Activated gamma-delta T cell treated with Interleukin-2 at 50 U/mL for 16 hours (primary cell): ENCODE results near the gene MYO6.

Source experiments
- DNase-seq: peaks from one replicate; pipeline ENCODE4 v3.0.0-alpha.2; 2020

Gene MYO6

DNA sequence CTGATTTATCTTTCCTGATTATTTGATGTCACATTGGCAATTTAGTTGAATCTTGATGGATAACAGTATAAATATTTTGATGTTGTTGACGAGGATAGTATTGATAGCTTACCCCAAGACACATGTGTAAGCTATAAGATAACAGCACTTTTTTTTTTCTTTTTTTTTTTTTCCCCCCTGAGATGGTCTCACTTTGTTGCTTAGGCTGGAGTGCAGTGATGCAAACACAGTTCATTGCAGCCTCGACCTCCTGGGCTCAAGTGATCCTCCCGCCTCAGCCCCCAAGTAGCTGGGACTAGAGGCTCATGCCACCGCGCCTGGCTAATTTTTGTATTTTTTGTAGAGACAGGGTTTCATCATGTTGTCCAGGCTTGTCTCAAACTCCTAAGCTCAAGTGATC, 21.8 kb downstream of the MYO6 start:
- DNase-seq = no peak

DNA sequence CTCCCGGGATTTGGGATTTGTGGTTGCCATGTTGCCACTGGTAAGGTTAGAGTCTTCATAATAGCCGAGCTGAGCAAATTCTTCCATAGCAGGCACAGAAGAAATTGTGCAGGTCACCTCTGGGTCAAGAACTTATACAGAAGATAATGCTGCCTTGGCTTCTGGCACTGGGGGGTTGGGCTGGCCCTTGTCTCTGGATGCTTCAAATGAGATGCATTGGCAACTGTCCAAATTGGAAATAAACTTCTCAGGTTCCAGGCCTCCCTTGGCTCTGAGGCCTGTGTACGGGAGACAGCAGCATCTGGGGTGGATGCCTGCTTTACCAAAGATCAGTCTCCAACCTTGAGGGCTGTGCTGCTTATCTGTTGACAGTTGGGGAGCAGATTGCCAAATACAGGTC, 26.2 kb downstream of the MYO6 start:
- no peak for DNase-seq

GRCh38 chr6:75776461-75776860, 27.4 kb downstream of the MYO6 start:
- no peak for DNase-seq

DNA sequence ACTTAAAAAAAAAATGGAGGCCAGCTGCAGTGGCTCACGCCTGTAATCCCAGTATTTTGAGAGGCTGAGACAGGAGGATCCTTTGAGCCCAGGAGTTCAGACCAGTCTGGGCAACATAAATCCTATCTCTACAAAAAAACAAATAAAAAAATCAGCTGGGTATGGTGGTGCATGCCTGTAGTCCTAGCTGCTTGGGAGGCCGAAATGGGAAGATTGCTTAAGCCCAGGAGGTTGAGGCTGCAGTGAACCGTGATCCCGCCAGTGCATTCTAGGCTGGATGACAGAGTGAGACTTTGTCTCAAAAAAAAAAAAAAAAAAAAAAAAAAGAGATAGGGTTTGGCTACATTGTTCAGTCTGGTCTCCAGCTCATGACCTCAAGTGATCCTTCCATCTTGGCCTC, 29.7 kb downstream of the MYO6 start:
- DNase-seq = no peak

GRCh38 chr6:75786152-75786551, 37.1 kb downstream of the MYO6 start:
- DNase-seq = no peak

GRCh38 chr6:75788894-75789293, 39.9 kb downstream of the MYO6 start:
- DNase-seq = no peak

DNA sequence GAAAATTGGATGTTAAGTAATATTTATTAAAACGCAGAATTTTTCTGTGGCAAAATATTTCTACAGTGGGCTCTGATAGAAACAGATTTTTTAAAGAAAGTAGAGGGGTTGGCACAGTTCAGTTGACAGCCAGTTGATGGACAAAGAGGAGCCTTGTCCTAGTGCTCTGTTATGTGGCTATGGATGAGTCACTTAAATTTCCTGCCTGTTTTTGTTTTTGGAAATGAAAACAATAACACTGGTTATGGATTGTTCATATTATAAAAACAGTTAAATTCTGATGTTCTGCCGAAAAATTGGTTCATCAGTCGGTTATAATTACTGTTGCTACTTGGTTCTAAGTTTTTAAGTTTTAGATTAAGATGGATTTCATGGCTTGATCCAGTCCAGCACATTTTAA, 42.8 kb downstream of the MYO6 start:
- no peak for DNase-seq

GRCh38 chr6:75794351-75794846, 45.4 kb downstream of the MYO6 start:
- no peak for DNase-seq

DNA sequence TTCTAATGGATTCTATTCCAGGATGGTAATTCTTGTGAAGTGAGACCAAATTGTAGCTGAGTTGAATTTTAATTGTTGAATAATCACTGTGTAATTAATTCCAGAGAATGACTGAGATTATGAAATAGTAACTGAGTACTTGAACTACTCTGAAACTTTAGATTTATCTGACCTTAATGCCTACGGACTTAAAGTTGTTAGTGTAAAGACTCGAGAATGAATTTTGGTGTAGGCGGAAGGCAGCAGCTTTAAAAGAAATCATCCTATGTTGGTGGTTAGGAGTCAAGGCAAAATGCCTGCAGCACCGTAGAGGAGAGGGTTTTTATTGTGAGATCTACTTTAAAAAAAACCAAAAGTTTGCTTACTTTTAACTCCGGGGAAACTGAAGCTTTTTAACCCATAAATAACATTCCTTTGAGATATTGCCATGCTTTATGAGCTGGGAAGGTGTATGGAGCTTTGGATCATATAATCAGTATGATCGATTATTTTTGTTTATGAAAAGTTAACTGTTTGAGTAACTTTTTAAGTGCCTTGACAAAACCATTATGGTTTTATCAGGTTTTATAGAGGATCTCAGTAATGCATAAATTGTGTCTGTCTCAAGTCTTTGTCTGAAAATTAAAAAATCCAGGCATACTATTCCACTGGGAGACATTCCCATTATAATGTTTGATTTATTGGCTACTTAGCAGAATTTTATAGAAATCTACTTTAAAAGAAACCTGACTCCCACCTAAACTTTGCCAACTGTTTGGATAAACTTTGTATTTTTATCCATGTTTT, 46.1 kb downstream of the MYO6 start:
- no peak for DNase-seq

DNA sequence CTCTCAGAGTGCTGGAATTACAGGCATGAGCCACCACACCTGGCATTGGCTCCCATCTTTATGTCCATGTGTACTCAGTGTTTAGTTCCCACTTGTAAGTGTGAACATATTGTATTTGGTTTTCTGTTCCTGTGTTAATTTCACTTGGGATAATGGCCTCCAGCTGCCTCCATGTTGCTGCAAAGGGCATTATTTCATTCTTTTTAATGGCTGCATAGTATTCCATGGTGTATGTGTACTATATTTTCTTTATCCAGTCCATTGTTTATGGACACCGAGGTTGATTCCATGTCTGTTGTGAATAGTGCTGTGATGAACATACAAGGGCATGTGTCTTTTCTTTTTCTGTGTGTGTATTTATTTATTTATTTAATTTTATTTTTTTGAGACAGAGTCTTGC, 47.7 kb downstream of the MYO6 start:
- no peak for DNase-seq

GRCh38 chr6:75800133-75800532, 51.1 kb downstream of the MYO6 start:
- DNase-seq = no peak

- no peak for DNase-seq
Observed at GRCh38 chr6:75800708-75801505, 51.9 kb downstream of the MYO6 start.

DNA sequence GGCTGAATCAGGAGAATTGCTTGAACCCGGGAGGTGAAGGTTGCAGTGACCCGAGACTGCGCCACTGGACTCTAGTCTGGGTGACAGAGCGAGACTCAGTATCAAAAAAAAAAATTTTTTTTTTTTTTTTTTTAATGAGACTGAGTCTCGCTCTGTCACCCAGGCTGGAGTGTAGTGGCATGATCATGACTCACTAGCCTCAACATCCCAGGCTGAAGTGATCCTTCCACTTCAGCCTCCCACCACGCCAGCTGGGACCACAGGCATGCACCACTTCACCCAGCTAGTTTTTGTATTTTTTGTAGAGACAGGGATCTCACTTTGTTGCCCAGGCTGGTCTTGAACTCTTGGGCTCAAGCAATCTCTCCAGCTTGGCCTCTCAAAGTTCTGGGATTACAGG, 53.3 kb downstream of the MYO6 start:
- DNase-seq = no peak

DNA sequence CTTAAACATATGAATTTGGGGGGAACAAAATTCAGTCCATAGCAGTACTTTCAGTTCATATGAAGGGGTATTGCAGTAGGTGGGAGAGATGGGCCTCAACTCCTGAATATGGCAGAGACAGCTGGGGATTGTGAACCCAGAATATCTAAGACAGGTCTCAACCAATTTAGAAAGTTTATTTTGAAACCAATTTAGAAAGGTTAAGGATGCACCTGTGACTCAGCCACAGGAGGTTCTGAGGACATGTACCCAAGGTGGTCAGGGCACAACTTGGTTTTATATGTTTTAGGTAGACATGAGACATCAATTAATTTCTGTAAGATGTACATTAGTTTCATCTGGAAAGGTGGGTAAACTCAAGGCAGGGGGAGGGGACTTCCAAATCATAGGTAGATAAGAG, 59.5 kb downstream of the MYO6 start:
- no peak for DNase-seq

DNA sequence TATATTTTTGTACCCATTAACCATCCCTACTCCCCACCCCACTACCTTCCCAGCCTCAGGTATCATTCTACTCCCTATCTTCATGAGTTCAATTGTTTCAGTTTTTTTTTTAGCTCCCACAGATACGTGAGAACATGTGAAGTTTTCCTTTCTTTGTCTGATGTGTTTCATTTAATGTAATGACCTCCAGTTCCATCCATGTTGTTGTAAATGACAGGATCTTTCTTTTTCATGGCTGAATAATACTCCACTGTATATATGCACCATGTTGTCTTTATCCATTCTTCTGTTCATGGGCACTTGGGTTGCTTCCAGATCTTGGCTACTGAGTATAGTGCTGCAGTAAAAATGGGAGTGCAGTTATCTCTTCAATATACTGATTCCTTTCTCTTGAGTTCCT, 63.5 kb downstream of the MYO6 start:
- no peak for DNase-seq

DNA sequence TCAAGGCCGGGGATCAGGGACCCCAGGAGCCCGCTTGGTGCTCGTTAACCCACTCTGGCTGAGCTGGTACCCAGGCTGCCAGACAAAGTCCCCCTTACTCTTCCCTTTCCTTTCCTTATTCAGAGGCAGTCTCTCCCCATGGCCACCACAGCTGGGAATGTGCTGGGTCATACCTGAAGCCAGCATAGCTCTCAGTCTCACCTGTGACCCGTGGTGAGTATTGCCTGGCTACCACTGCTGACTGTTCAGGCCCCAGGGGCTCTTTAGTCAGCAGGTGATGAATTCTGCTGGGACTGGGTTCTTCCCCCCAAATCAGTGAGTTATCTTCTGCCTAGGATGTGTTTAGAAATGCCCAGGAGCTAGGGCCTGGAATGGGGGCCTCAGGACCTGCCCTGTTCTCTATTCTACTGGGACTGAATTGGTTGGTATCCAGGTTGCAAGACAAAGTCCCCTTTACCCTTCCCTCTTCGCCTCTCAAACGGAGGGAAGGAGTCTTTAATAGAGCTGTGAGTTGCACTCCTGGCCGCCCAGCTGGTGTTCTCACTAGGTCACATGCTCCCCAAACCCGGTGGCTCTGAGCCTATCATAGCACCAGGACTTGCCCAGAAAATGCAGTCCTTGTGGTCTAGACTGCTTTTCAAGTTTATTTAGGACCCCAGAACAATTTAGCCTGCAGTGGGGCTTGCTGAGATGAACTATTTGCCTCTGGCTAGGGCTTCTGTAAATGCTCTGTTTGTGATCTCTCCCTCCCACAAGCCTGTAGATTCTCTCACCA, 64.6 kb downstream of the MYO6 start:
- DNase-seq = no peak

- no peak for DNase-seq
Observed at GRCh38 chr6:75815756-75816155, 66.7 kb downstream of the MYO6 start.

- no peak for DNase-seq
Observed at GRCh38 chr6:75818098-75818855, 69.2 kb downstream of the MYO6 start.

GRCh38 chr6:75819776-75820487, 70.9 kb downstream of the MYO6 start:
- no peak for DNase-seq

DNA sequence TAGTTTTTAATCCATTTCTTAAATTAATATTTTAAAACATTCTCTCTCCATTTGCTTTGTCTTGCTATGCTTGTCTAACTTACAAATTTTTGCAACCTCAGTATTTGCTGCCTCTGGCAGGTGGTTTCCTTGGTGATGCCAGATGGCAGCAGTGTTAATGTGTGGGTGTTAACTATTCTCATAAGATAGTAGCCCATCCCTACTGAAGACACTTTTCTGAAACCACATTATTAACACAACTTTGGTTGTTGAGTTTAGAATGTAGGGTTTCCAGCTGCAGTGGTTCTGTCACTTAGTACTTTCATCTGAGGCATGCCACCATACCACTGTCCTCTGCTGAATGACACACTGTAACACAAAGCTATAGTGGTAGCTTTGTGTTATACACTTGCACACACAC, 75.1 kb downstream of the MYO6 start:
- DNase-seq = no peak

DNA sequence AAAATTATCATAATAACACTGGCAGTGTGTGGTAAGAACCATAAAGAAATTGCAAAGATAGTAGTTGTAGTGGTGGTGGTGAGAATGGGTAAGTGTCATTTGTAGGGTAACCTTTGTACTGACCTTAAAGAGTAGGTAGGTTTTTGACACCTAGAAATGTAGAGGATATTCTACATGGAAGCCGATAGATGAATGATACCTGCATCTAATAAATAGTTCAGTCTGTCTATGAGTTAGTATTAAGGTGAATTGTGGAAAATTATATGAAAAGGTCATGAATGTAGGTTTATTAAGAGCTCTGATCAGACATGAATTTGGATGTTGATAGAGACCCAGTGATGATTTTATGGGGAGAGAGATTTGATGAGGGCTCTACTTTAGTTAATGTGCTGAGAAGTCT, 78.1 kb downstream of the MYO6 start:
- no peak for DNase-seq
